Mucosa of descending colon (tissue), 3 donors: ENCODE measurements around the gene ELK3. TPM values are rescaled to one million over a fixed set of nuclear protein-coding genes. Genes with fewer than 3 reads are reported as not detected.
"Not testable (repeated sequence)": the region's sequence is repeated elsewhere in the genome, so short reads cannot be mapped to it uniquely, and the experiment has no call there.

Source experiments
- ATAC-seq: fragments of 200-7000 bp; cut with Tn5 transposase; one replicate; pipeline ENCODE4 v1.9.1; 2020; ENCODE audit warnings: mild to moderate bottlenecking, moderate library complexity
- DNase-seq, 3 donors: peaks; one replicate each; pipeline ENCODE4 v3.0.0-alpha.2; 2020
- H3K36me3 ChIP-seq: fragments of 200-600 bp; one replicate; pipeline ENCODE4 v1.8.0; 2021; ENCODE audit warnings: low read depth, mild to moderate bottlenecking
- H3K4me1 ChIP-seq: fragments of 200-600 bp; one replicate; pipeline ENCODE4 v1.8.0; 2021; ENCODE audit warnings: low read depth, mild to moderate bottlenecking
- H3K4me3 ChIP-seq: fragments of 200-600 bp; one replicate; pipeline ENCODE4 v1.8.0; 2021; ENCODE audit warnings: mild to moderate bottlenecking
- H3K9me3 ChIP-seq: fragments of 200-600 bp; one replicate; pipeline ENCODE4 v1.8.0; 2021; ENCODE audit warnings: mild to moderate bottlenecking
- intact Hi-C, 2 donors: fragments of 100-400 bp; cut with DNase I in 1 of 2; cut with micrococcal nuclease in 1 of 2; formaldehyde crosslinking; loops; one replicate each; pipeline versions ENCODE4 v1.11.0 to v1.11.1; 2022; cut with DNase I, micrococcal nuclease
- total RNA-seq, 3 donors: library from RNA; stranded (reverse); fragmentation: NEBNext Ultra II Directional in 2 of 3; extraction: Animal tissue kit (Norgen Biotek cat#: 25700) in 2 of 3; gene quantifications; one replicate each; pipeline versions ENCODE4 v1.2.1 to v1.2.4, GENCODE V29; 2021 to 2023
- TF ChIP-seq, protein P1 (sequence below): fragments of 200-600 bp; IDR thresholded peaks from one replicate; pipeline ENCODE4 v1.8.0; 2022; ENCODE audit warnings: antibody characterized with exemption, mild to moderate bottlenecking
- donor health status: DM: no; HTN: no; CAD: no; lungs with moderate emphysema.
- donor health status: DM: no; HTN: no; CAD: no.
- donor health status: DM: no; HTN: yes; CAD: no.

The ELK3 gene
- total RNA-seq, 3 donors from 2014 or later = 7.6 to 17.2 (median 12.0) TPM

DNA sequence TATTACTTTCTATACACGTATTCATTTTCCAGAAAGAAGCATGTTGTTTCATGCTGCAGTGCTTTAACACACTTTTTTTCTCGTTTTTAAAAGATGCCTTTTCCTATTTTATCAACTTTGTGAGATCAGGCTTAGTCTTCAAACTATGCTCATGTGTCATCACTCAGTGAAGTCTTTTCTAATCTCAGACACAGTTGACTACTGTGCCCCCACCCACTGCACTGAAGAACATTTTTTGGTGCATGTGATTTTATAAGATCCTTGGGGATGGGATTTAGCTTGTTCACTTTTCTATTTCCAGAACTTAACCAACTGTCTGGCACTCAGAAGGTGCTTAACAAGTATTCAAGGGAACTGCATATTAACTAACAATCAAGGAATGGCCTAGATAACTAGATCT, 120.5 kb downstream of the ELK3 start:
- H3K9me3 ChIP-seq = no peaks in the 10 kb centered on the region
- TF ChIP-seq, protein P1, sequence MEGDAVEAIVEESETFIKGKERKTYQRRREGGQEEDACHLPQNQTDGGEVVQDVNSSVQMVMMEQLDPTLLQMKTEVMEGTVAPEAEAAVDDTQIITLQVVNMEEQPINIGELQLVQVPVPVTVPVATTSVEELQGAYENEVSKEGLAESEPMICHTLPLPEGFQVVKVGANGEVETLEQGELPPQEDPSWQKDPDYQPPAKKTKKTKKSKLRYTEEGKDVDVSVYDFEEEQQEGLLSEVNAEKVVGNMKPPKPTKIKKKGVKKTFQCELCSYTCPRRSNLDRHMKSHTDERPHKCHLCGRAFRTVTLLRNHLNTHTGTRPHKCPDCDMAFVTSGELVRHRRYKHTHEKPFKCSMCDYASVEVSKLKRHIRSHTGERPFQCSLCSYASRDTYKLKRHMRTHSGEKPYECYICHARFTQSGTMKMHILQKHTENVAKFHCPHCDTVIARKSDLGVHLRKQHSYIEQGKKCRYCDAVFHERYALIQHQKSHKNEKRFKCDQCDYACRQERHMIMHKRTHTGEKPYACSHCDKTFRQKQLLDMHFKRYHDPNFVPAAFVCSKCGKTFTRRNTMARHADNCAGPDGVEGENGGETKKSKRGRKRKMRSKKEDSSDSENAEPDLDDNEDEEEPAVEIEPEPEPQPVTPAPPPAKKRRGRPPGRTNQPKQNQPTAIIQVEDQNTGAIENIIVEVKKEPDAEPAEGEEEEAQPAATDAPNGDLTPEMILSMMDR = no peak
- DNase-seq (no peak), ATAC-seq (no peak)
- no peaks in the 10 kb centered on the region for H3K4me1 ChIP-seq
- no peak overlapping the region for H3K4me3 ChIP-seq
- intact Hi-C loops = loop anchor here in 1 of 2 donors (5.0 kb wide), 1 partner anchor 78 kb away; no protein-coding TSS in a partner anchor
- no peaks in the 10 kb centered on the region for H3K36me3 ChIP-seq

DNA sequence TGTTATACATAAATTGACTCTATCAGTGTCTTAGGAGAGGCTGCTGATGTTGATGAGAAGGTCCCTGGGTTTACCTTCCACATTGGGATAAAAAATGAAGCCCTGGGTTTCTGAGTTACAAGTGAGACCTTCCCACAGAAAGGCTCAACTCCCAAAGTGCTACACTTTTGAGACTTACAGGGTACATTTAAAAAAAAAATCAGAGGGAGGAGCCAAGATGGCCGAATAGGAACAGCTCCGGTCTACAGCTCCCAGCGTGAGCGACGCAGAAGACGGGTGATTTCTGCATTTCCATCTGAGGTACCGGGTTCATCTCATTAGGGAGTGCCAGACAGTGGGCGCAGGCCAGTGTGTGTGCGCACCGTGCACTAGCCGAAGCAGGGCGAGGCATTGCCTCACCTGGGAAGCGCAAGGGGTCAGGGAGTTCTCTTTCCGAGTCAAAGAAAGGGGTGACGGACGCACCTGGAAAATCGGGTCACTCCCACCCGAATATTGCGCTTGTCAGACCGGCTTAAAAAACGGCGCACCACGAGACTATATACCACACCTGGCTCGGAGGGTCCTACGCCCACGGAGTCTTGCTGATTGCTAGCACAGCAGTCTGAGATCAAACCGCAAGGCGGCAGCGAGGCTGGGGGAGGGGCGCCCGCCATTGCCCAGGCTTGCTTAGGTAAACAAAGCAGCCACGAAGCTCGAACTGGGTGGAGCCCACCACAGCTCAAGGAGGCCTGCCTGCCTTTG, 121.7 kb downstream of the ELK3 start:
- H3K4me3 ChIP-seq = peak overlapping the region; percentile 24
- H3K9me3 ChIP-seq, H3K36me3 ChIP-seq, intact Hi-C loops, H3K4me1 ChIP-seq: not testable (repeated sequence)
- peak; percentile 24 to 59 (median 54) for DNase-seq
- peak; percentile 48 for ATAC-seq

DNA sequence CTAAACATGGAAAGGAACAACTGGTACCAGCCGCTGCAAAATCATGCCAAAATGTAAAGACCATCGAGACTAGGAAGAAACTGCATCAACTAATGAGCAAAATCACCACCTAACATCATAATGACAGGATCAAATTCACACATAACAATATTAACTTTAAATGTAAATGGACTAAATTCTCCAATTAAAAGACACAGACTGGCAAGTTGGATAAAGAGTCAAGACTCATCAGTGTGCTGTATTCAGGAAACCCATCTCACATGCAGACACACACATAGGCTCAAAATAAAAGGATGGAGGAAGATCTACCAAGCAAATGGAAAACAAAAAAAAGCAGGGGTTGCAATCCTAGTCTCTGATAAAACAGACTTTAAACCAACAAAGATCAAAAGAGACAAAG, 123.6 kb downstream of the ELK3 start:
- H3K36me3 ChIP-seq, H3K4me3 ChIP-seq, H3K9me3 ChIP-seq, ATAC-seq, intact Hi-C loops, H3K4me1 ChIP-seq, DNase-seq: not testable (repeated sequence)

Other genes starting within 250 kb of the ELK3 start
- gene HAL, start 198.0 kb upstream of the ELK3 start, total RNA-seq = 1 to 10 TPM; 1.0 to 1.8 (median 1.5) TPM
- 10 to 100 TPM; 52.8 to 68.2 (median 56.9) TPM for gene LTA4H, start 158.8 kb upstream of the ELK3 start, total RNA-seq
- 10 to 100 TPM; 19.5 to 43.5 (median 24.0) TPM for gene CDK17, start 206.1 kb downstream of the ELK3 start, total RNA-seq